HG03280 (cell line): Measurements from ENCODE around the gene LPCAT4.
A peak's percentile ranks its signal among the peaks of the same experiment; 100 is the strongest.
"Not testable (repeated sequence)": the region's sequence is repeated elsewhere in the genome, so short reads cannot be mapped to it uniquely, and the experiment has no call there.

Experiments
- ATAC-seq: cut with Tn5 transposase; IDR thresholded peaks from one replicate; pipeline ENCODE4 v1.9.1; 2021; ENCODE audit warnings: mild to moderate bottlenecking, moderate library complexity; ENCODE audit not compliant: unreplicated experiment

The LPCAT4 gene

GRCh38 chr15:34367101-34368081 is at the start of gene LPCAT4:
LPCAT4 (minus strand) TSS chr15:34367196; CDS start chr15:34367100, 96 bp downstream.
- ATAC-seq = peak; percentile 84

- ATAC-seq = not testable (repeated sequence)
Observed at GRCh38 chr15:34409511-34409910, 42.5 kb upstream of the LPCAT4 start.

- ATAC-seq = not testable (repeated sequence)
Observed at GRCh38 chr15:34408973-34409372, 42.0 kb upstream of the LPCAT4 start.

GRCh38 chr15:34403899-34404298 is 36.9 kb upstream of the LPCAT4 start:
- peak; percentile 54 for ATAC-seq

- peak; percentile 75 for ATAC-seq
Observed at GRCh38 chr15:34403160-34403598, 36.2 kb upstream of the LPCAT4 start.

- ATAC-seq = not testable (repeated sequence)
Observed at GRCh38 chr15:34397637-34398259, 30.8 kb upstream of the LPCAT4 start.

- not testable (repeated sequence) for ATAC-seq
Observed at GRCh38 chr15:34392981-34393380, 26.0 kb upstream of the LPCAT4 start.

- not testable (repeated sequence) for ATAC-seq
Observed at GRCh38 chr15:34389594-34390086, 22.6 kb upstream of the LPCAT4 start.

- ATAC-seq = not testable (repeated sequence)
Observed at GRCh38 chr15:34381829-34382521, 15.0 kb upstream of the LPCAT4 start.

- not testable (repeated sequence) for ATAC-seq
Observed at GRCh38 chr15:34380491-34380890, 13.5 kb upstream of the LPCAT4 start.

GRCh38 chr15:34376856-34377255 is 9.9 kb upstream of the LPCAT4 start:
- no peak for ATAC-seq

- ATAC-seq = not testable (repeated sequence)
Observed at GRCh38 chr15:34375541-34375940, 8.5 kb upstream of the LPCAT4 start.

GRCh38 chr15:34374816-34375215 is 7.8 kb upstream of the LPCAT4 start:
- no peak for ATAC-seq

GRCh38 chr15:34373951-34374350 is 7.0 kb upstream of the LPCAT4 start:
- no peak for ATAC-seq

GRCh38 chr15:34370643-34371042 is 3.6 kb upstream of the LPCAT4 start:
- no peak for ATAC-seq

- ATAC-seq = no peak
Observed at GRCh38 chr15:34370129-34370528, 3.1 kb upstream of the LPCAT4 start.

- peak; percentile 0 for ATAC-seq
Observed at GRCh38 chr15:34366271-34367065, 528 bp downstream of the LPCAT4 start.

- no peak for ATAC-seq
Observed at GRCh38 chr15:34365836-34366235, 1.2 kb downstream of the LPCAT4 start.

- ATAC-seq = no peak
Observed at GRCh38 chr15:34365091-34365825, 1.7 kb downstream of the LPCAT4 start.
